TTC549 (cell line): ENCODE results near the gene SPAG16.

Experiments
- FAIRE-seq: peaks from 2 replicates; lab custom pipeline; 2012; peaks lifted over from hg19 to GRCh38; lab: Jason Lieb, UNC

Gene SPAG16

DNA sequence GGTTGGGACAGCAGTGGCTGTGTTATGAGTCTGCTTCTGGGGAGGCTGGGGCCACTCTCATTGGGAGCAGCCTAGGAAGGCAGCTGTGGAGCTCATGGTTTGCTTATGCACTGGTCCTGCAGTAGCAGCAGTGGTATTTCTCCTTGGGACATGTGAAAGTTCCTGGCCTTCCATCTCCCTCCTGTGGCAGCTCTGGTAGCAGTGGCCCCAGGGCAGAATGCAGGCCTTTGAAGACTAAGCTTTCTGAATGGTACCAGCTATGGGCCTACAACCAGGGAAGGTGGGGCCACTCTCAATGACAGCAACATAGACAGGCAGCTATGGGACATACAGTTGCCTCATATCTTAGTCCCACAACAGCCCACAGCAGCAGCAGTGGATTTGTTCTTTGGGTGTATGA, 1009.3 kb downstream of the SPAG16 start:
- FAIRE-seq: no peak

DNA sequence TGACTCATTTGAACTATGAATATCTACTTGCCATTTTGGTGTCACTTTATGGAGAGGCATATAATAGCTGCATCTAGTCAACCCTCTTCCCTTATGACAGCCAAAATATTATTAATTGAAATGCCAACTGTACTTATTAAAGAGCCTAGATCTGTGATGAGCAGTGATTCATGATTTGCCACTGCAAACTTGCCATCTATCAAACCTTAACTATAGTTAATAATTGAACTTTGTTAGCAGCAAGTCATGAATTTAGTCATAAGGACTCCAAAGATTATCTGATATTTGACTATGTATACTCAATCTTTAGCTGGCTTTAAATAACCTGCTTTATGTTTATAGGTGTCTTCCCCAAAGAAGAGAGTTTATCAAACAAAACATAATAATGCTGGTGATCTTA, 1010.2 kb downstream of the SPAG16 start:
- FAIRE-seq: no peak

DNA sequence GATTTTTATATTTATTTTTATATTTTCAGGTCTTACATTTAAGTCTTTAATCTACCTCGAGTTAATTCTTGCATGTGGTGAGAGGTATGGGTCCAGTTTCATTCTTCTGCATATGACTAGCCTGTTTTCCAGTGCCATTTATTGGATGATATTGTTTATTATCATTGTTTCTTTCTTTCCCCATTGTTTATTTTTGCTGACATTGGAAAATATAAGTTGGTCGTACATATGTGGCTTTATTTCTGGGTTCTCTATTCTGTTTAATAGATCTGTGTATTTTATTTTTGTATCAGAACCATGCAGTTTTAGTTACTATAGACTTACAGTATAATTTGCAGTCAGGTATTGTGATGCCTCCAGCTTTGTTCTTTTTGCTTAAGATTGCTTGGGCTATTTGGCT, 1013.2 kb downstream of the SPAG16 start:
- no peak for FAIRE-seq

DNA sequence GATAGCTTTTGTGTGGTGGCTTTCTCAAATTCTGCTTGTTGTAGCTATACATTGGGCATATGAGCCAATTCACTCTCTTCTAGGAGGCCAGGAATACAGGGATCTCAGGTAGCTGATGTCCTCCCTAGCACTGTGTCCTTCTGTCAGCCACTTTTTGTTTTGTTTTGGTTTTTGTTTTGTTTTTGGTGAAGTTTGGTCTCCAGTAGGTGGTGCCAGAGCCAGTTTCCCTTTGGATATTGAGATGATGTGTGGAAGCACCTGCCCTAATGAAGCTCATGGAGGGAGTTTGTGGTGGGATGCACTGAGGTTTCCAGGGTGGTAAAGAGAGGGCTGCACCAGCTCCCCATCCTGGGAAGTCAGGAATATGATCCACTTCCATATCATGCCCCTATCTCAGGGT, 1026.1 kb downstream of the SPAG16 start:
- no peak for FAIRE-seq

DNA sequence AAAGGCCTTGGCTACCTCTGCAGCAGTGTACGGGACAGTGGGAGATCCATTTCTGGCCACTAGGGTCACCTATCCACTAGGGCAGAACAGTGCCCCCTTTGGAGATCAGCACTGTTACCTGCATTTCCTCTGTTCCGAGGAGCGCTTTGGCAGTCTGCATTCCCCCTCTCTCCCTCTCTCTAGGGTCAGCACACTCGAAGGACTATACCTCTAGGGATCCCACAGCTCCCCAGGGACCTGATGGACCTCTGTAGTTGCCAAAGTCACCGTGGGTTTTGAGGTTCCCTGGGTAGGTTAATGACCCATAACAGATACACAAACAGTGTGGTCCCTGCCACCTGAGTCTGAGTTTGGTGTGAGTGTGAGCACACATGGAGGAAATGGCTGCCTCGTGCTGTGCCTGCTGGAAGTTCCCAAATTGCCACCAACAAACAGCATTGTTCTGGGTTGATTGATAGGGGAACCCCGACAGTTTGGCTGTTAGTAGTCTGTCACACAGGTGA, 1026.8 kb downstream of the SPAG16 start:
- FAIRE-seq: no peak

DNA sequence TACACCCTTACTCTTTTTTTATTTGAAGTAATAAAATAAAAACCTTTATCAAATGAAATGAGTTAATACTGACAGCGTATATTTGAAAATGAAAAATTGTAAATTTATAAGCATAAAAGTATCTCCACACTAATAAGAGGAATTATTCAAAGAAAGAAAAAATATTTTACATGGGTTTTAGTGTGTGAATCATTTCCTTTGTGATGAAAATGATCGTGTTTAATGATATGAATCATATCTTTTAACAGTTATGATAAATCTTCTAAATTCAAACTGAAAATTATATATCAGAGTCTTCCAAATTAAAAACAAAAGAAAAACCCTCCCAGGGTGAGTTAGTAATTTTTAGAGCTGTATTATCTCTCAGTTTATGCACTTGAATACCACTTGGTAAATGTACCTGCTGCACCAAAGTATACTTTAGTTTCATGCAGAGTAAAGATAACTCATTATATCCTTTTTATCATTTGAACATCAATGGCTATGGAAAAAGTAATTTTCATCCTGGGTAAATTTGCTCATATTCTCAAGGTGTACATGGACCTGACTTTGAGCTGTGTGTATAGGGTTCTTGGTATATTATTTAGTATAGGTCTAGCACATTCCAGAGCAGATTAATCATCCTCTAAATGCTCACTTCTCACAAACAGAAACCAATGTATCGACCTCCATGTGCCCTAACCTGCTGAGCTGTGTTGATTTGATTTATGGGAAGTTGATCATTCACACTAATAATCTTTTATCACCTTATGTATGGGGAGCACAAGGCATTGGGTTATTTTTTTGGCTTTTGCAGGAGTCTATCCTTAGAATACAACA, 1027.9 kb downstream of the SPAG16 start:
- FAIRE-seq: no peak

DNA sequence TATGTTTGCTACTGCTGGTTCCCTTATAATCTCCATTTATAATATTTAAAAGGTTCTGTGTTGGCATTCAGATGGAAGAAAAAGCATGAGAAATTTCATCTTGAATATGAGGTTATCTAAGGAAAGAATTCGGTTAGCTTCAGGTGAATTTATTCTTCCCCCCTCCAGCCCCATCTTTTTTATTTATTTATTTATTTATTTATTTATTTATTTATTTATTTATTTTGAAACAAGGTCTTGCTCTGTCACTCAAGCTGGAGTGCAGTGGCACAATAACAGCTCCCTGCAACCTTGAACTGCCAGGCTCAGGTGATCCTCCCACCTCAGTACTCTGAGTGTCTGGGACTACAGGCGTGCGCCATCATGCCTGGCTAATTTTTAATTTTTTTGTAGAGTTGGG, 1031.1 kb downstream of the SPAG16 start:
- no peak for FAIRE-seq

DNA sequence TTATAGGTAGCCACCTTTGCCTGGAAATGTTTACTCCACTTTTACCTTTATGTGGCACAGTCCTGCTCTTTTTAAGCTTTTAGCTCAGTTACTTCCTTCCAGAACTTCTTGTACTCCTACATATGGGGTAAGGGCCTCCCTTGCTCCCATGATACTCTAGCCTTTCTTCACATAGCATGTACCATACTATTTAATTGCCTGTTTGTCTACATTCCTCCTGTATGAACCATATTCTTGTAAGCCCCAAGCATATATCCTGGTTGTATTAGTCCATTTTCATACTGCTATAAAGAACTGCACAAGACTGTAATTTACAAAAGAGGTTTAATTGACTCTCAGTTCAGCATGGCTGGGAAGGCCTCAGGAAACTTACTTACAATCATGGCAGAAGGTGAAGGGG, 1035.9 kb downstream of the SPAG16 start:
- FAIRE-seq: no peak

DNA sequence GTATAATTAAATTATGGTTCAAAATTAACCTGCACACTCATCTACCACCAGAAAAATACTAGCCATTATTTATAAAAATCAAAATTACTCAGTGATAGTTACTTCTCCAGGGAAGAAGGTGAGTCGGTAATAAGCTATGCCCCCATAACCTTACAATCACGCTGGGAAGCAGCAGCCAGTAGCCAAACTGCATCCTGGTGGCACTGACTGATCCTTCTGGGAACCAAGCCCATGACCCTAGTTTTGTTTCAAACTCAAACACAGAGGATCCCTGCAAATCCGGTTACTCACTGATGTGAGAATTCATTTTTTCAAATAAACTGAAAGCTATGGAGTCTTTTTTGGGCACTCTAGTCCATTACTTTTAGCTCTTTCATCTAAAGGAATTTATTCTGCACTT, 1038.4 kb downstream of the SPAG16 start:
- no peak for FAIRE-seq

DNA sequence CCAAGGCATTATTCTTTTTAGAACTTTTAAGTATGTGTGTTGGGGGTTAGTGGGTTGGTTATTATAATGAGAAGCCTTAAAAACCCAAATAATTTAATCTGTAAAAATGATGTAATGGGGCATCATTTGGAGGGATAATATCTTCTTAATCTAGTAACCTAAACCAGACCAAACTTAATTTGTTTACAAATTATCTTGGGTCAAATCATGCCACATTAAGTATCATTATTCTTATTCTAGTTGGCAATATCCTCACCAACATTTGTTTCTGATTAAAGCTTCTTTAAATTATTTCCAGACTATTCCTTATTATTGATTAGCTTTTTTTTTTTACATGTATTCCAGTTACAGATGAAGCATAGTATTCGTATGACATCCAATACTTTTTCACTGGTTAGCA, 1041.1 kb downstream of the SPAG16 start:
- no peak for FAIRE-seq

DNA sequence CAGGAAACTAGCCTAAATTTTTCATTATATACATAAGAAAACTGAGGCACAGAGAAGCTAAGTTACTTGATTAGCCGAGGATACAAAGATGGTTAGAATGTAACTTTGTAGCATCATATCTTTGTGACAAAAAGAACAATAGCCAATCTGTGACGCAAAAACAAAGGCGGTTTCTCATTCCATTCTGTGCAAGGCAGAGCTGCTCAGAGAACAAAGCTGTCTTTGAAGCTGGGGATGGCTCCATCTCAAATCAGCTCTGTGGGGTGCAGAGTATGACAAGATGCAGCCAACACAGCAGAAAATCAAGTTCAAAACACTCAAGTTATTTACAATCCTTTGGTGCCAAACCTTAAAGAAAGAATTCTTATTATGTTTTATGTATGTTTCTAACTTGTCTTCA, 1044.7 kb downstream of the SPAG16 start:
- FAIRE-seq: no peak

DNA sequence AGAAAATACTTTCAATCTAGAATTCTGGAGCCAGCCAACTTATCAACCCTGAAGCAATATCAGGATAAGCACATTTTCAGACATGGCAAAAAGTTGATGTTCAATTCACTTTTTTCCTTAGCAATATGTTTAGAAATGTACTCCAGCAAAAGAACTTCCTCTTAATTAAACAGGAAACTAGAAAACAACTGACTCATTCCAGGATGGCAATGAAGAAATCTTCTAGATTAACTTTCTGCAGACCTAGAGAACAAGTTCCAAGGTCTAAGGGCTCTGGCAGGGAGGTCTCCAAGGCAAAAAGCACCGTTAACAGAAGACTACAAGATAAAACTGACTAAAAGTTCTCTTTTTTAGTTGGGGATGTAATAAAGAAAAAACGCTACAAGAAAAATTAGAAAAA, 1057.4 kb downstream of the SPAG16 start:
- no peak for FAIRE-seq

DNA sequence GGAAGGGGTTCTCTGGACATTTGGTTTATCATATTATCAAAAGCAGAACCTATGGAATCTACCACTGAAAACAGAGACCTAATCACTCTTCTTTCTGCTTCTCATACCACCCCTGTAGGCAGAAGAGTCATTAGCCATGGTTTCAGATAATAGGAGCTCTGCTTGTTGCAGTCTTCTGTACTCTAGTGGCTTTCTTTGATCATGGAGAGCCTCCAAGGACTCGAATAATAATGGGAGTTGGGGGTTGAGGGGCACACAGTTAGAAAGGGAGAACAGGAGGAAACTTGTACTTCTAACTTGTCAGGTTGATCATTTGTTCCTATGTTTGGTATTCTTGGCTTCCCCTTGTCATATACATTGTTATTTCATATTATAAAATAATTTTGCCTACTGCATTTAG, 1074.2 kb downstream of the SPAG16 start:
- FAIRE-seq: no peak

DNA sequence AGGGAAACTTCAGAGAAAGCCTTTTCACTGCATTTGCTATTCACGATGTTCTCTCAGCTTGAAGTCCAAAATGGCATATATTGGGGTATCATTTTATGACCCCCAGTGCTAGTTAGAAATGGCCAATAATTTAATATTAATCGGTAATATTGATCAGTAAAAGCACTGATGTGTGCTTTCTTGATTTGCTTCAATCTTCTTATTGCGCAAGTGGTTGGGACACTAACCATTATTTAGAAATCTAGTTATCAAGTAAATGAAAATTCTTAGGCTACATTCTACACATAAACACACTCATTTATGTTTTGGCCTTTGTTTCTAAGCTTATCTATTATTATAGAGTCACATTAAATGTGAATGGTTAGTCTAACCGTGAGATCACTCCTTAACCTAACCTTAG, 1076.9 kb downstream of the SPAG16 start:
- no peak for FAIRE-seq

DNA sequence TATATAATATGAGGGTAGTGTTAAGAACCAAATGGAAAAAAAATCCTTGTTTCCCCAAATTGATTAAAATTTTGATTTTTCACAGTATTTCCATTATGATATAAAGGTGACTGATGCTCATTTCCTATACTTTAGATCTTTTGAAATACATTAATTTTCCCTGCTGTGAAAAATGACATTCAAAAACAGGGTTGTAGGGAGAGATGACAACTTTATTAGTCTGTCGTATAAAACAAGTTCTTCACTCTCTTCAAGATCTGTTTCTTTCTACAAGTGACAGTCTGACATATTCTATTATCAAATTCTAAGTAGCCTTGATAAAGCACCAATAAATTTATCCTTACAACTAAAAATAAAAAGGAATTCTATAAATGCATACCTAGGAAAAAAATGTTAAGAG, 1081.3 kb downstream of the SPAG16 start:
- no peak for FAIRE-seq

DNA sequence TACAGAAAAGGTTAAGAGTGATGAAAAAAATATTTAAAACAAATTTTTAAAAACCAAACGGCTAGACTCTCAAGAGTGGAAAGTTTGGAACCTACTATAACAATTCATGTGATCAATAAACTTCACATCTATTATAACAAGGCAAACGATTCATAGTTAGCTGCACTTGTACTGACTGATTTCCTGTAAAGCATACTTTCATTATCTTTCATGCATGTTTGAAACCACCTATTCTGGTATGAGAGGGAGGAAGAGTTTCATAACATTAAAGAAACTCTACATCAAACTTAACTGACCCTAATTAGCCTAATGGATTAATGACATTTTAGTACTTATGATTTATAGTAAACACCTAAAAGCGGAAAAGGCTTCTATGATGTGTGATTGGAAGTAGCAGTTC, 1082.9 kb downstream of the SPAG16 start:
- FAIRE-seq: no peak

DNA sequence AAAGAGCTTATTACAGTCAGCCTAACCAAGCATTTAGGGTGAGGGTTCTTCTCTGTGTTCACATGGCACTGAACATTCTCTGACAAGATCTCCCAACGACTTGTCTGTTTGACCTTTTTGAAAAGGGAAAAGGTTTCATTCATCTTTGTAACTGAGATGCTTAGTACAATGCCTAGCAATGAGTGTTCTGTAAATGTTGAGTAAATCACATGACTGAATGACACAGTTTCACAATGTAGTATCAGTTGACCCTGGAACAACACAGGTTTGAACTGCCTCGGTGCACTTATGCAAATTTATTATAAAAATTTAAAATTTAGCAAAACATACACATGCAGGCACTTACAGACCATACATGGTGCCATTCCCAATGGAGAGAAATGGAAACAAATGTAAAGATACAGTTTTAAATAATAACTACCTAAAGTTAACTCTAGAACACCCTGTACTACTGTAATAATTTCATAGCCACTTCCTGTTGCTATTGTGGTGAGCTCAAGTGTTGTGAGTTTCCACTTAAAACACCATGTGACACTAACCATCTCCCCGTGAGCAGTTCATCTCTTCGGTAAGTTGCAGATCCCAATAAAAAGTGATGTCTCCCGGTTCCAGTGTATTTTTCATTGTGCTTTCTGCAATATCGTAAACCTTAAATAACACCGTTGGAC, 1092.5 kb downstream of the SPAG16 start:
- no peak for FAIRE-seq

DNA sequence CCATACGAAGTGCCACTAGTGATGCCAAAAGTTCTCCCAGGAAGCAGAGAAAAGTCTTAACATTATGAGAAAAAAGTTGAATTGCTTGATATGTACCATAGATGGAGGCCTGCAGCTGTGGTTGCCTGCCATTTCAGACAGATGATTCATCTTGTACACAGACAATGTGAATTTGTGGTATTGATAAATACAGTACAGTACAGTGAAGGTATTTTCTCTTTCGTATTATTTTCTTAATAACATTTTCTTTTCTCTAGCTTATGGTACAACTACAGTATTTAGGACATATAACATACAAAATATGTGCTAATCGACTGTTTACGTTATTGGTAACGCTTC, 1093.0 kb downstream of the SPAG16 start:
- FAIRE-seq: no peak

DNA sequence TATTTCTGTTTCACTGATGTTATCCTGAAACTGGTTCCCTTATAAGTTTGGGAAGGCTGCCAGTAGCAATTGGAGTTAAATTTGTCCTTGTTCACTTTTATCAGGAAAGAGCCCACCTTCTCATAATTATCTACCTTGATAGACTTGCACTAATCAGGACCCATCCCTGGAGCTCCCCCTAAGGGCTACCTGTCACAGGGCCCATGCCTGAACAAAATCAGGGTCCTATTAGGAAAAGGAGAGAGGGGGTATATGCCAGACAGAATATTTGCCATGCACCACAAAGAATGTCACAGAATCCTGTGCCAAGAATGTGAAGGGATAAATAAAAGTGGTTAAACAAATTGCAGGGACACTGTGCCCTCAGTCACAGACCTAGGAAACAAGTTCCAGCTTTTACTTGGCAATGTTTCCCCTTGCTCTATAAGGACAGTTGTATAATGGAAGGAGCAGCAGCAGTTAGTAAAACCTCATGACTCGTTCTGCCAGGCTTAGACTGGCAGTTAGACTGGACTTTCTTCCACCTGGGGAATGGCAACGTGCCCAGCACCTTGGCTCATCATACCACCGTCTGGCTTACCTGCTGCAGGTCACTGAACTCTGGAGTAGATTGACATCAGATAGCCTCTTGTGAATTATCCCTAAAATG, 1094.3 kb downstream of the SPAG16 start:
- no peak for FAIRE-seq

DNA sequence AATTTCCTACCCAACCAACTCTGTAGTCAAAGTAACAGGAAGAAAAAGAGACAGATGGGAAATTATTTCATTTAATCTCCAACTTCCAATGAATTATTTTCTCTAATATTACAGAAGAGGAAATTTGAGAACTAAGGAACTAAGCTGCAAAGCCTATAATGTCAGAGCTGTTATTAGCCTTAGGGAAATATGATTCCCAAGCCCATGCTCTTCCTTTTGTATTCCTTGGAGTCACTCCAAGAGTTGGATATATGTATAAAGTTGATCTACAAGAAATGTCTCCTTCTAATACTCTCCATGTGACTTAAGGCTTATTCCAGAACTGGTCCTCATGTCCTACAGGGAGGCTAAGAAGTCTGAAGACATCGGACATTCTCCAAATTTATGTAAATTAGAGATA, 1095.0 kb downstream of the SPAG16 start:
- FAIRE-seq: no peak

DNA sequence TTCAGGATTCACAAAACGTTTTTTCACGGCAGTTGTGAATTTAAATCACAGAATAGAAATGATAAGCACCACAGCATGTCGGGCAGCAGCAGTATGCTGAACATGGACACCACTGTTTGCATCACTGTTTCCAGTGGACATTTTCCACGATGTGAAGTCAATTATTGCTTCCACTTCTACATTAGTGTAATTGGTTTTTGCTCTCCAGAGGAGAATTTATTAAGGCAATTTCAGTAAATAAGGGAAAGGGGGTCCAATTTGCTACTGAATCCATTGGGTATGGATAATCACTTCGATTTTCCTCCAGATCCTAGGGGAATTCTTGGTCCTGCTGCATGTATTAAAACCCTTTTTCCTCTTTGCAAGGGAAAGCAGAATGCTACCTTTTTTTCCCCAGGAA, 1096.4 kb downstream of the SPAG16 start:
- FAIRE-seq: no peak

DNA sequence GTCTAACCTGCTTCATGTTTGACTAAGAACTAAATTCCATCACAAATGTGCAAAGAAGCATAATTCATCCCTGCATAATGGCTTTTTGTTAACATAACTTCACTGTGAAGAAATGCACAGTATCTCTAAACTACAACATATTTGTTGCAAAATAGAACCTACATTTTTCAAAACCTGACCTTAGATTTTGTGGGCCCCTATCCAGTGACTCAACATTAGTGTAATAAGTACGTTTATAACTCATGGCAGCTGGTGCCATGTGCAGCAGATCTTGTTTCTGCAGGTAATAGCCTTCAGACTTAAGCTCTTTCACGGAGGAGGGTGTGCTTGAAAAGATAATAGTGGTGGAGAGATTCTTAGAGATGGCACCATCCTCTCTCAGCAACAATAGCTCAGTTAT, 1098.0 kb downstream of the SPAG16 start:
- no peak for FAIRE-seq

DNA sequence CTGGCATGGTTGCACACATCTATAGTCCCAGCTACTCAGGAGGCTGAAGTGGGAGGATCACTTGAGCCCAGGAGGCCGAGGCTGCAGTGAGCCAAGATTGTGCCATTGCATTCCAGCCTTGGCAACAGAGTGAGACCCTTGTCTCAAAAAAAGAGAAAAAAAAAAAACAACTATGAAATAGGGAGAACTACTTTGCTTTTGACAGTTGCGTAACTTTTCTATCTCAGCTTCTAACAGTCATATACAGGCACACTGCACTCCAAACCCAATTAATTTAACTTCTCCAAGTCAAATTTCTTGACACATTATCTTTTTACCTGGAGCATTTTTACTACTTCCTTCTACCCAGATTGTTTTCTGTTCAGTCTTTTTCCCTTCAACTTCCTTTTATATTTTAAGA, 1102.5 kb downstream of the SPAG16 start:
- FAIRE-seq: no peak

DNA sequence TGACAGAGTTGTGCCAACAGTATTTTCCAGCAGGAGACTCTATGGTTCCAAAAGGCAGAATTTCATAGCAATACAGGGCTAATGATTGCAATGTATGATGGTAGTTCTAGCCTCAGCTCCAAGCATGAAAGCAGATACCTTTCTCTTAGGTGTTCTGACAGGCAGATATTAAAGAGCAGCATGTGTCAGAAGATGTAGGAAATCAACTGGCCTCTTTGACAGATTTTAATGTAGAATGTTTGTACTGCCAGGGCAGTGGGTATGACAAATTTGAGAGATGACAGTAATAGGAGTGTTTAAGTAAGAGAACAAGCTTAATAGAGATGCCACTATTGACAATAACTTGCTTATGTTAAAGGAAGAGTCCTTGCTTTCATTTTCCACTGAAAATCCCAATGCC, 1105.1 kb downstream of the SPAG16 start:
- FAIRE-seq: no peak
